HCT116 (cell line): ENCODE results near the gene KIAA1671. TPM values are rescaled to one million over a fixed set of nuclear protein-coding genes. Genes with fewer than 3 reads are reported as not detected.

ENCODE experiments used
- ATAC-seq: fragments of 200-7000 bp; cut with Tn5 transposase; 2 replicates; pipeline ENCODE4 v1.9.1; 2020; ENCODE audit warnings: mild to moderate bottlenecking, moderate library complexity
- BruUV-seq: library from RNA; stranded (reverse); fragments of 400-500 nt; replicated peaks from 2 replicates; lab custom pipeline; 2021; lab: Mats Ljungman, UMichigan
- CTCF ChIA-PET: fragments of 300-600 bp; sonication (Branson Sonifier 250); formaldehyde crosslinking; loops from one replicate; lab custom pipeline; 2021; ENCODE audit warnings: antibody characterized with exemption; lab: Charles Lee
- POLR2A ChIA-PET: fragments of 300-600, 350-600 bp; sonication (Branson Sonifier 250); formaldehyde crosslinking; loops from one replicate; lab custom pipeline; 2021; ENCODE audit warnings: antibody characterized with exemption; lab: Charles Lee
- RAD21 ChIA-PET, 2 experiments: fragments of 300-600 bp; sonication (Branson Sonifier 250); formaldehyde crosslinking; loops; one replicate each; lab custom pipeline; 2023; ENCODE audit warnings: low total read pairs in 2 of 2; ENCODE audit not compliant: uncharacterized antibody in 2 of 2, unreplicated experiment in 2 of 2, low non-redundant PET in 1 of 2; lab: Charles Lee
- DNase-seq: peaks from one replicate; pipeline ENCODE4 v3.0.0-alpha.2; 2010; ENCODE audit warnings: low read depth, low spot score
- H2AFZ ChIP-seq: fragments of 200-600 bp; shearing (Covaris generic), sonication (generic); 2 replicates; pipeline ENCODE4 v1.6.1; 2017; ENCODE audit warnings: low read depth, mixed run types, mixed read lengths, antibody characterized with exemption, low read length; ENCODE audit not compliant: poor library complexity, severe bottlenecking
- H3K27ac ChIP-seq: 2 replicates; pipeline ENCODE4 v1.5.1; 2012; ENCODE audit warnings: low read depth, low read length
- H3K27me3 ChIP-seq: fragments of 200-600 bp; sonication (generic); 2 replicates; pipeline ENCODE4 v1.6.1; 2016; ENCODE audit warnings: mixed run types, low read length, mixed read lengths; ENCODE audit not compliant: insufficient read depth
- H3K36me3 ChIP-seq, 2 experiments: fragments of 200-500 bp in 1 of 2; fragments of 200-600 bp in 1 of 2; sonication (Bioruptor generic) in 1 of 2; sonication (generic) in 1 of 2; 2 replicates each; pipeline versions ENCODE4 v1.5.1 to v1.6.1; 2014 to 2016; ENCODE audit warnings: low read length in 2 of 2, inconsistent platforms in 1 of 2, mixed read lengths in 1 of 2, mixed run types in 1 of 2; ENCODE audit not compliant: insufficient read depth in 2 of 2, control insufficient read depth in 1 of 2
- H3K4me1 ChIP-seq, 2 experiments: fragments of 200-600 bp in 1 of 2; sonication (generic) in 1 of 2; 2 replicates each; pipeline versions ENCODE4 v1.5.1 to v1.6.1; 2012 to 2017; ENCODE audit warnings: low read length in 2 of 2, inconsistent platforms in 1 of 2, mild to moderate bottlenecking in 1 of 2, mixed read lengths in 1 of 2, mixed run types in 1 of 2, moderate library complexity in 1 of 2; ENCODE audit not compliant: insufficient read depth in 2 of 2, control insufficient read depth in 1 of 2
- H3K4me2 ChIP-seq: fragments of 200-600 bp; sonication (generic); 2 replicates; pipeline ENCODE4 v1.6.1; 2017; ENCODE audit warnings: mixed run types, low read length, mixed read lengths
- H3K4me3 ChIP-seq, 2 experiments: fragments of 200-600 bp in 1 of 2; sonication (generic) in 1 of 2; replicated peaks in 1 of 2; 2 replicates each; pipeline ENCODE4 v1.5.1; 2011 to 2016; ENCODE audit warnings: low read length in 2 of 2, control low read depth in 1 of 2, low read depth in 1 of 2, mild to moderate bottlenecking in 1 of 2, mixed read lengths in 1 of 2, mixed run types in 1 of 2
- H3K79me2 ChIP-seq: fragments of 200-600 bp; sonication (generic); 2 replicates; pipeline ENCODE4 v1.6.1; 2017; ENCODE audit warnings: mild to moderate bottlenecking, mixed run types, low read length, moderate library complexity, mixed read lengths; ENCODE audit not compliant: insufficient read depth
- H3K9ac ChIP-seq: fragments of 200-600 bp; sonication (generic); 2 replicates; pipeline ENCODE4 v1.6.1; 2016; ENCODE audit warnings: low read length, mixed read lengths
- H3K9me2 ChIP-seq: fragments of 200-600 bp; sonication (generic), shearing (Covaris generic); 2 replicates; pipeline ENCODE4 v1.6.1; 2017; ENCODE audit warnings: mixed run types, mild to moderate bottlenecking, moderate library complexity; ENCODE audit not compliant: insufficient read depth
- H3K9me3 ChIP-seq, 2 experiments: fragments of 200-500 bp in 1 of 2; fragments of 200-600 bp in 1 of 2; sonication (Bioruptor generic) in 1 of 2; sonication (generic) in 1 of 2; 2 replicates each; pipeline ENCODE4 v1.6.1; 2014 to 2017; ENCODE audit warnings: low read length in 2 of 2, mixed read lengths in 2 of 2, inconsistent platforms in 1 of 2, low read depth in 1 of 2, mild to moderate bottlenecking in 1 of 2, mixed run types in 1 of 2, moderate library complexity in 1 of 2; ENCODE audit not compliant: control insufficient read depth in 1 of 2, insufficient read depth in 1 of 2
- H4K20me1 ChIP-seq: fragments of 200-600 bp; sonication (generic), shearing (Covaris generic); 2 replicates; pipeline ENCODE4 v1.6.1; 2017; ENCODE audit warnings: mixed run types, mild to moderate bottlenecking, moderate library complexity; ENCODE audit not compliant: insufficient read depth
- CBX3 ChIP-seq: IDR thresholded peaks from 2 replicates; pipeline ENCODE4 v1.6.1; 2012; ENCODE audit warnings: low read depth
- EZH2phosphoT487 ChIP-seq: fragments of 200-600 bp; IDR thresholded peaks from 2 replicates; pipeline ENCODE4 v1.6.1; 2018; ENCODE audit warnings: antibody characterized with exemption, borderline replicate concordance
- JUND ChIP-seq: IDR thresholded peaks from 2 replicates; pipeline ENCODE4 v1.6.1; 2012
- POLR2A ChIP-seq: IDR thresholded peaks from 2 replicates; pipeline ENCODE4 v1.7.0; 2011; ENCODE audit warnings: borderline replicate concordance; ENCODE audit not compliant: insufficient read depth, insufficient read length; ENCODE audit errors: extremely low read depth
- YY1 ChIP-seq: IDR thresholded peaks from 2 replicates; pipeline ENCODE4 v1.6.1; 2011; ENCODE audit warnings: low read length, low read depth, moderate library complexity, mild to moderate bottlenecking; ENCODE audit not compliant: insufficient replicate concordance; ENCODE audit errors: extremely low read depth
- ZNF274 ChIP-seq: fragments of 200-500 bp; sonication (Bioruptor generic); IDR thresholded peaks from 2 replicates; pipeline ENCODE4 v1.6.1; 2014; ENCODE audit warnings: mild to moderate bottlenecking, low read depth, low read length, inconsistent platforms
- intact Hi-C: fragments of 100-400 bp; cut with micrococcal nuclease; formaldehyde crosslinking; loops from 2 replicates; pipeline ENCODE4 v1.10.0; 2022
- total RNA-seq: library from RNA; stranded (reverse); gene quantifications from one replicate; pipeline ENCODE4 v1.2.1, GENCODE V29; 2021; ENCODE audit not compliant: unreplicated experiment
- TF ChIP-seq, protein P1 (sequence below): IDR thresholded peaks from 2 replicates; pipeline ENCODE4 v1.6.1; 2012
- TF ChIP-seq, protein P2 (sequence below): IDR thresholded peaks from 2 replicates; pipeline ENCODE4 v1.6.1; 2012

The KIAA1671 gene
- total RNA-seq, 1 experiment from 2014 or later = 36.8 TPM

DNA sequence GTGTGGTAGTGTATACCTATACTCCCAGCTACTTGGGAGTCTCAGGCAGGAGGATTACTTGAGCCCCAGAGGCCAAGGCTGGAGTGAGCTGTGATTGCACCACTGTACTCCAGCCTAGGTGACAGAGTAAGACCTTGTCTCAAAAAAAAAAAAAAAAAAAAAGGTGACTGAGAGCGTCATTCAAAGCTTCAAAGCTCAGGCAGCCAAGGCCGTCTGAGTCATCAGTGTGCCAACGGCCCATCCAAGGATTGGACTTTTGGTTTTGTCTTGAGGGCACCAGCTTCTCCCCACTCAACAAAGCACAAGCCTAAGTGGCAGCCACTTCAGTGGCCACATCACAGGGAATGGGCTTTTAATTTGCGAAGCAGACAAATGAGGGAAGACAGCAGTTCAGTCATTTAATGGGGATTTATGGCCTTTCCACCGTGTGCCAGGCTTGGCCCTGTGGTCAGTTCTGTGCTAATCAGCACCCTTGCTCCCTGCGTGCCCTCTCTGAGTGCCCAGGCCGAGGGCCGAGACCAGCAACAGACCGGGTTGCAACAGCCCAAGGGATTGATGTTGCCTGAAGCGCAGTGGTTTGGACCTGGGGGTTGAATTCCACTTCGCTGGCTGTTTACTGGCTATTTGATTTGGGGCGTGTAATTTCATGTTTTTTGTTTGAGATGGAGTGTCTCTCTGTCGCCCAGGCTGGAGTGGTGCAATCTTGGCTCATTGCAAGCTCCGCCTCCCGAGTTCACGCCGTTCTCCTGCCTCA, 216.9 kb downstream of the KIAA1671 start (continued):
- TF ChIP-seq YY1 (no peak), JUND (peak; percentile 48), CBX3 (no peak), ZNF274 (no peak)
- TF ChIP-seq, protein P1, sequence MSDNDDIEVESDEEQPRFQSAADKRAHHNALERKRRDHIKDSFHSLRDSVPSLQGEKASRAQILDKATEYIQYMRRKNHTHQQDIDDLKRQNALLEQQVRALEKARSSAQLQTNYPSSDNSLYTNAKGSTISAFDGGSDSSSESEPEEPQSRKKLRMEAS = no peak

- no peak for ATAC-seq
- Histone ChIP-seq H3K27ac (no peak overlapping the region), H2AFZ (no peak overlapping the region), H3K27me3 (no peaks in the 10 kb centered on the region), H3K36me3 (peaks cover 0 to 10% of the 10 kb centered on the region in 2 experiments; a peak in 3 of 4 replicates), H3K9me3 (no peaks in the 10 kb centered on the region), H3K9ac (no peak overlapping the region), H4K20me1 (no peaks in the 10 kb centered on the region), H3K4me1 (peaks cover 37 to 40% of the 10 kb centered on the region in 2 experiments), H3K9me2 (no peaks in the 10 kb centered on the region), H3K4me3 (no peak overlapping the region)
- CTCF ChIA-PET = interaction anchor here (1.5 to 2.6 kb wide), 4 partner anchors 59 to 110 kb away, joined by 3 to 14 read pairs (median 6); no protein-coding TSS in a partner anchor
- intact Hi-C loops = no loop called here
- POLR2A ChIA-PET = no interaction called here
- DNase-seq = no peak
- TF ChIP-seq POLR2A = no peak
- no peak for TF ChIP-seq YY1
- no peak for TF ChIP-seq EZH2phosphoT487
- TF ChIP-seq JUND = no peak
- TF ChIP-seq, protein P2, sequence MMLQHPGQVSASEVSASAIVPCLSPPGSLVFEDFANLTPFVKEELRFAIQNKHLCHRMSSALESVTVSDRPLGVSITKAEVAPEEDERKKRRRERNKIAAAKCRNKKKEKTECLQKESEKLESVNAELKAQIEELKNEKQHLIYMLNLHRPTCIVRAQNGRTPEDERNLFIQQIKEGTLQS = no peak
- TF ChIP-seq, all 23 proteins: peak for 0
- BruUV-seq = no TSS peak
- Histone ChIP-seq H3K4me2 (no peak overlapping the region), H3K79me2 (0 out of 2 replicates have a peak, but pooled peaks cover 3% of the 10 kb centered on the region)
- RAD21 ChIA-PET = interaction anchor here in 1 of 2 experiments (1.0 kb wide), 1 partner anchor 89 kb away, joined by 3 read pairs; no protein-coding TSS in a partner anchor
Measured at GRCh38 chr22:25170426-25170980, 218.0 kb downstream of the KIAA1671 start.
